GM18517 (cell line): ENCODE results near the gene ACP2.

ENCODE experiments used
- ATAC-seq: cut with Tn5 transposase; IDR thresholded peaks from one replicate; pipeline ENCODE4 v1.9.1; 2021; ENCODE audit warnings: mild to moderate bottlenecking, moderate library complexity; ENCODE audit not compliant: unreplicated experiment

ACP2 gene, protein sequence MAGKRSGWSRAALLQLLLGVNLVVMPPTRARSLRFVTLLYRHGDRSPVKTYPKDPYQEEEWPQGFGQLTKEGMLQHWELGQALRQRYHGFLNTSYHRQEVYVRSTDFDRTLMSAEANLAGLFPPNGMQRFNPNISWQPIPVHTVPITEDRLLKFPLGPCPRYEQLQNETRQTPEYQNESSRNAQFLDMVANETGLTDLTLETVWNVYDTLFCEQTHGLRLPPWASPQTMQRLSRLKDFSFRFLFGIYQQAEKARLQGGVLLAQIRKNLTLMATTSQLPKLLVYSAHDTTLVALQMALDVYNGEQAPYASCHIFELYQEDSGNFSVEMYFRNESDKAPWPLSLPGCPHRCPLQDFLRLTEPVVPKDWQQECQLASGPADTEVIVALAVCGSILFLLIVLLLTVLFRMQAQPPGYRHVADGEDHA

DNA sequence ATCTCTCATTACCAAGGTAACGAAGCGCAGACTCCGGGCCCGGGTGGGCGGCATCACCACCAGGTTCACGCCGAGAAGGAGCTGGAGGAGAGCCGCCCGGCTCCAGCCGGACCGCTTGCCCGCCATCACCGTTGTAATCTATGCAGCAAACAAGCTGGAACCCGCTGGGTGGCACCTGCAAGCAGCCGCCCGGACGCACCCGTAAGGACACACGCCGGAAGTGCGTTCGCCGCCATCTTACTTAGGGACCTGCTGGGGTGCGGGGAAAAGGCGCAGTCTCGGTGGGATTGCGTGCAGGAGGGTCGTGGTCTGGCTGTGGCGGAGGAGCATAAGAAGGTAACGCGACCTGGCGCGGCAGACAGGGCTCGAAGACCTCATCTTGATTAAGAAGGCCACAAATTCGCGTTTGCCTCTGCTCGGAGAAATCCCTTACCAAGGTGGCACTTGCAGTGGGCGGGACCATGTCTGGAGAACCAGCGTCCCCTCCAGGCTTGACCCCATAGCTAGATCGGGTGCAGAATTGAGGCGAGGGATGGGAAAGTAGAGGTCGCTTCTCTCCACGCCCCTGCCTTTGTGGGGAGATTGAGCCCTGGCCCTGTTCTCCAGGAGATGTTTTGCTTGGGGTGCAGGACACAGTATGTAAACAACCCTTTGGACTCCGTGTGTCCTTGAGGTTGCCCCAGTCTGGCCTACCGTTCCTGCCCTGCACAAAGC lies at the start of gene ACP2:
Gene ACP2, minus strand, starts transcription at position 151 of the 714 bp plus-strand sequence. Its CDS starts 25 bp downstream, at position 126.
- ATAC-seq = peak; percentile 85

DNA sequence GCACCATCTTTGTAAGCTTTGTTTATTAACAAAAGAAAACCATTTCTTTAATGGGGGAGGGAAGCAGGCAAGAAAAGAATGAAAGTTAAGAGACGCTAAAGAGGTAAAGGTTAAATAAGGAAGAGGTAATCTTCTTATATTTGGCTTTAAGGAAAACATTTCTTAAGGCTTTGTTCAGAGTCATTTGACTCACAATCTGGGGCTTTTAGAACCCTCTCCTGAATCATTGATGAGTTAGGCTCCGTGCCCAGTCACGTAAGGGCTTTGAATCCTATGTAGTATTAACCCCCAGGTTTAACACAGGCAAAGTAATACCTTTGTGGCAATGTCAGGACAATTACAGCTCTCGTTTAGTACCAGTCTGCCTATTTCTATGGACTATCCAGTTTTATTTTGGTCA lies 47.4 kb upstream of the ACP2 start:
- no peak for ATAC-seq

DNA sequence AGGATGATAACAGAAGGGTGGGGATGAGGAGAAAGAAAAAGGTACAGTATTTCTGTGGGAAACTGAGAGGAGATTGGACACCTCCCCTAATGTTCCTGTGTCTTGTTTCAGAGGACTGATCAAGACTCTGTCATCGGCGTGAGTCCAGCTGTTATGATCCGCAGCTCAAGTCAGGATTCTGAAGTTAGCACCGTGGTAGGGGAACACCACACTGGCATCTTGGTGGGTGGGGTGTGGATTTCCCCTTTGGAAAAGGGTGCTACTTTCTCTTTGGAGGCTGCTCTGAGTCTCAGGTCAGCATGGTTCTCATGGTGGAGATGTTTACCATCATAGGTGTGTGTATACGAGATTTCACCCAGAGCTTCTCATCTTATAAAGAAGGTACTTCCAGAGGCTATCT lies 46.8 kb upstream of the ACP2 start:
- ATAC-seq = no peak

DNA sequence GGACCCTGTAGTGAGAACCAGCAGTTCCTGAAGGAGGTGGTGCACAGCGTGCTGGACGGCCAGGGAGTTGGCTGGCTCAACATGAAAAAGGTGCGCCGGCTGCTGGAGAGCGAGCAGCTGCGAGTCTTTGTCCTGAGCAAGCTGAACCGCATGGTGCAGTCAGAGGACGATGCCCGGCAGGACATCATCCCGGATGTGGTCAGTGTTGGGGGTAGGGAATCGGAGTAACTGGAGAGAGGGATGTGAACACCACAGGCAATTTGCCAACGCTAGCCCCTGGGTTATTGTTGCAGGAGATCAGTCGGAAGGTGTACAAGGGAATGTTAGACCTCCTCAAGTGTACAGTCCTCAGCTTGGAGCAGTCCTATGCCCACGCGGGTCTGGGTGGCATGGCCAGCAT lies 41.2 kb upstream of the ACP2 start:
- ATAC-seq = no peak

DNA sequence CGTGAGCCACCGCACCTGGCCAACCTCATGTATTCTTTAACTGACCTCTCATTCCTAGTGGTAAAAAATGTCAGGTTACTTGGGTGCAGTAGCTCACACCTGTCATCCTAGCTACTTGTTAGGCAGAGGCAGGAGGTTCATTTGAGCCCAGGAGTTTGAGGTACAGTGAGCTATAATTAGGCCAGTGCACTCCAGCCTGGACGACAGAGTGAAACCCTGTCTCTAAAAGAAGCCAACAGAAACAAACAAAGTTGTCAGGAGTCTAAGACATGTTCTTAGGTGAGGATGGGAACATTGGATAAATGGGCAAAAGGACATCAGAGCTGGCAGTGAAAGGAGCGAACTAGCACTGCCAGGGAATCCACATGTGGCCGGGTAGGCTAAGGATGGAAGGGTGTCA lies 39.5 kb upstream of the ACP2 start:
- no peak for ATAC-seq

DNA sequence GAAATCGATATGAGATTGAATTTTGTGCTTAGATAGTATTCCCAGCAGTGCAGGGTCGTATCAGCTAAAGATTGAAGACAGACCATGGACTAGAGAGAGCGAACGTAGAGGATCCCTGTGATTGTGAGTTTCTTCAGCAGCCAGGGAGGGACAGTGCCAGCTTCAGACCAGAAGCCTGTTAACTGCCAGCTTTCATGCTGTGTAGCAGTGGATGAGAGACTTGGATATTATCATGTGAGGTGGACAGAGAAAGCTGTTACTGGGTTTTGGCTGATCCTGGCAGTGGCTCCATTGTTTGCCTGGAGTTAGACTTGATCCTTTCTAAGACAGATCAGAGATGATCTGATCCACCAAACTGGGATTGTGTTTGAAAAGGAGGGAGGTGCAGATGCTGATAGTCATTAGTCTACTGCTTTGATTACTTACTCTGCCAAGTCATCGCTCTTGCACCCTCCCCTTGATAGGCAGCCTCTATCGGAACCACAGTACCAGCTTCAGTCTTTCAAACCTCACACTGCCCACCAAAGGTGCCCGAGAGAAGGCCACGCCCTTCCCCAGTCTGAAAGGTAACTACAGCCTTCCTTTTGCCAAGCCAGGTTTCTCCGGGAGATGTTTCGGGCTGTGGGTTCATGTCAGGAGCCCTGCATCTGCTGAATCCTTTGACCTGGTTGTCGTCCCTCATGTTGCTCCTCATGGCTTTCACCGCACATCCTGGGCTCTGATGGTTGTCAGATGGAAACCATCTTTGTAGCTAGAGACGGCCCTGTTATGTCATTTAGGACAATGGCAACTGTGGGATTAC lies 37.6 kb upstream of the ACP2 start:
- ATAC-seq = no peak

DNA sequence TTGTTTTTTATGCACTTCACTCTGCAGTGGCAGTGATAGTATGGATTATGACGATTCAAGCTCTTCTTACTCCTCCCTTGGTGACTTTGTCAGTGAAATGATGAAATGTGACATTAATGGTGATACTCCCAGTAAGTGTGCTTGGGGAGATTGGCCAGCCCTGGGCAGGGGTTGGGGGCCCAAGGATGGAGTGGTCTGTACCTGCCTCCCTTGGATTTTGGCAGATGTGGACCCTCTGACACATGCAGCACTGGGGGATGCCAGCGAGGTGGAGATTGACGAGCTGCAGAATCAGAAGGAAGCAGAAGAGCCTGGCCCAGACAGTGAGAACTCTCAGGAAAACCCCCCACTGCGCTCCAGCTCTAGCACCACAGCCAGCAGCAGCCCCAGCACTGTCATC lies 35.5 kb upstream of the ACP2 start:
- no peak for ATAC-seq

DNA sequence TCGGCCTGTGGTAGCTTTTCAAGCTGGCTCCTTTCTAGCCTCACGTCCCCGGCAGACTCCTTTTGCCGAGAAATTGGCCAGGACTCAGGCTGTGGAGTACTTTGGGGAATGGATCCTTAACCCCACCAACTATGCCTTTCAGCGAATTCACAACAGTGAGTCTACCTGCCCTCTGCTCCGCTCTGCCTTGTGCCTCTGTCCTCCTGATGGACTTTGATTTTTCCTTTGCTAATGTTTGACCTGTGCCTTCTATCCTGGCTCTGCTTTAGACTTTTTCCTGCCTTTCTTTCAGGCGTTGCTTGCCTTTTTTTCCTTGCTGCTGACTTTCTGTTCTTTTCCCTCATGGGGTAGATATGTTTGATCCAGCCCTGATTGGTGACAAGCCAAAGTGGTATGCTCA lies 33.8 kb upstream of the ACP2 start:
- ATAC-seq = no peak

DNA sequence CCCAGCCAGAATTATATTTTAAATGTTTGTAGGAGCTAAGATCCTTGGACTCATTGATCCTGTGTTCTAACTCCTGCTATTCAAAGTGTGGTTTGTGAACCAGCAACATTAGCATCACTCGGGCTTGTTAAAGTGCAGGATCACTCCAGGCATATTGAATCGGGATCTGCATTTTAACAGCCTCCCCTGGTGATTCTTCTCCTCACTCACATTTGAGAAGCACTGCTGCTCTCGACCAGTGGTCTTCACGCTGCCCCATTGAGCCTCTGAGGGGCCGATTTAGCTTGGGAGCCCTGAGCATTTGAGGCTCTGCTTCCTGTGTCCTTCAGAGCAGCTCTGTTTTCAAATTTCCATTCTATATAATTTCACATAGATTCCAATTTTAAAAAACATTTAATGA lies 32.2 kb upstream of the ACP2 start:
- ATAC-seq = no peak

DNA sequence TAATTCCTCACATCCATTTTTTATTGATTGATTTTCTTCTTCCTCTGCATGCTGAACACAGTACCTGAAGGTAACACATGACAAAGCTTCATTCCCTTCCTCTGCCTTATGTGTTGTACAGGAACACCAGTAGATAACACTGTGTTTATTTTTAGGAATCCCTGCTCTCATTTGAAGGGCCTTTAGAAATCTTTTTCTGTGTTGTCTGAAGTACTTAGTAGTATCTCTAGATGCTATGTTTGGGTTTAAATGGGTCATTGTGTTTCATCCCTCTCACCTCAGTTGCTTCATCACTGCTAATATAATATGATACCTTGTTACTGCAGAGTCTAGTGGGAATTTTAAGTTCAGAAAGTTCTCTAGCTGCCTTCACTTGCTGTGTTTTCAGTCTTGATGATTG lies 31.5 kb upstream of the ACP2 start:
- ATAC-seq = no peak

DNA sequence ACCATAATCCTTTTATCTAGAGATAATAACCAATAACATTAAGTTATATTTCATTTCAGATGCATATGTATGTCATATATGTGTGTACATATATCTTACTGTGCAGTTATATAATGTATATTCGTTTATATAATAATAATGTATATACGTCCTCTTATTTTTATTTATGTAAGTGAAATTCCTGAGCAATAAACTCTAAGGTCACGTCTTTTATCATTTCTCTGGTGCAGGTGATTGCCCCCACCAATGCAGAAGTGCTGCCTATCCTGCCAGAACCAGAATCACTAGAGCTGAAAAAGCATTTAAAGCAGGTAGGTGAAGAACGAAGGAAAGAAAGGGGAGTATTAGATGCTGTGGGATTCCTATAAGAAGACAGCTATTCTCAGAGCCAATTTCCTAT lies 30.2 kb upstream of the ACP2 start:
- ATAC-seq = no peak

DNA sequence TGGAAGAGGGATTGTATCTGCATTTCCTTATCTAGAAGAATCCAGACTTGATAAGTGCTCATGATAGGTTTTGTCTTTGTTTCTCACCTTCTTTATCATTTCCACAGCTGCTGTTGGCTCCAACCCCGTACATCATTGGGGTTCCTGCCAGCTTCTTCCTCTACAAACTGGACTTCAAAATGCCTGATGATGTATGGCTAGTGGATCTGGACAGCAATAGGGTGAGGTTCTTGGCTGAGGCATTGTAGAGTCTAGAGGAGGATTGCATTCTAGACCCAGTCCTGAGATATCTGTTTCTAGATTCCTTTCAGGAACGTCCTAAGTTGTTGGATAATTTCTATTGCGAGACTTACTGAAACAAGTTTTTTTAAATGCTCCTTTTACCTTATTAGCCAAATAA lies 29.4 kb upstream of the ACP2 start:
- no peak for ATAC-seq

DNA sequence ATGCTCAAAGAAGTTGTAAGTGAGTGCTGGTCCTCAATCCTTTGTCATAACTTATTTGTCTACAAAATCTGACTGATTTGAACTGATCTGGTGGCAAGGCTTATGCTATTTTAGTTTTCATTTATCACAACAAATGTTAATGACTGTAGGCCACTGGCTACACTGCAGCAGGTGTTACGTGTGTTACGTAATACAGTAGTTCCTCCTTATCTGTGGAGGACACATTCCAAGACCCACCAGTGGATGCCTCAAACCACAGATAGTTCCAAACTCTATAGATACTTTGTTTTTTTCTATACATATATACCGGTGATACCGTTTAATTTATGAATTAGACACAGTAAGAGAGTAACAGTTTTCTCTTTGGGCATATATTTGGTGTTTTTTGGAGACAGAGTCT lies 28.3 kb upstream of the ACP2 start:
- no peak for ATAC-seq

DNA sequence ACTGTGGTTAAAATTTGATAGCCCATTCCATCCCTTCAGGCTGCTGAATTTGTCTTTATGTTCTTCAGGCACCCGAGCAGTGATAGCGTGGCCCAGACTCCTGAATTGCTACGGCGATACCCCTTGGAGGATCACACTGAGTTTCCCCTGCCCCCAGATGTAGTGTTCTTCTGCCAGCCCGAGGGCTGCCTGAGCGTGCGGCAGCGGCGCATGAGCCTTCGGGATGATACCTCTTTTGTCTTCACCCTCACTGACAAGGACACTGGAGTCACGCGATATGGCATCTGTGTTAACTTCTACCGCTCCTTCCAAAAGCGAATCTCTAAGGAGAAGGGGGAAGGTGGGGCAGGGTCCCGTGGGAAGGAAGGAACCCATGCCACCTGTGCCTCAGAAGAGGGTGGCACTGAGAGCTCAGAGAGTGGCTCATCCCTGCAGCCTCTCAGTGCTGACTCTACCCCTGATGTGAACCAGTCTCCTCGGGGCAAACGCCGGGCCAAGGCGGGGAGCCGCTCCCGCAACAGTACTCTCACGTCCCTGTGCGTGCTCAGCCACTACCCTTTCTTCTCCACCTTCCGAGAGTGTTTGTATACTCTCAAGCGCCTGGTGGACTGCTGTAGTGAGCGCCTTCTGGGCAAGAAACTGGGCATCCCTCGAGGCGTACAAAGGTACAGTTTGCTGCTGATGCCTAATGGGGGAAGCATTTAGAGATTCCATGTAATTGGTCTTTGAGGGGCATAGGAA lies 26.1 kb upstream of the ACP2 start:
- ATAC-seq = no peak

DNA sequence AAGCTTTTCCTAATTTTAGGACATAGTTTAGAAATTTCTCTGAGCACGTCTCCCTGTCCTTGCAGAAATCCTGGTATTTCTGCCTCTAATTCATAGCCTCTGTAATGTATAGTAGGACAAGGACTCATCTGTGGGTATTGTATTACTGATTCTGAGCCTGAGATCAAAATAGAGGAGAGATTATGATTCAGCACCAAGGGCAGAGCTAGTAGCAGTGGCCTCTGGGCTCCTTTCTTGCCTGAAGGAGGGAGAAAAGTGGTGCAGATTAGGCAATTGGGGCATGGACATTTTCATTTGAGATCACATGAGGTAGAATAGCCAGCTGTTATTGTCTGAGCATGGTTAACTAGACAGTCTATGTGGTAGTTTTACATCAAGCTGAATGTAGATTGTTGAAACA lies 24.1 kb upstream of the ACP2 start:
- no peak for ATAC-seq

DNA sequence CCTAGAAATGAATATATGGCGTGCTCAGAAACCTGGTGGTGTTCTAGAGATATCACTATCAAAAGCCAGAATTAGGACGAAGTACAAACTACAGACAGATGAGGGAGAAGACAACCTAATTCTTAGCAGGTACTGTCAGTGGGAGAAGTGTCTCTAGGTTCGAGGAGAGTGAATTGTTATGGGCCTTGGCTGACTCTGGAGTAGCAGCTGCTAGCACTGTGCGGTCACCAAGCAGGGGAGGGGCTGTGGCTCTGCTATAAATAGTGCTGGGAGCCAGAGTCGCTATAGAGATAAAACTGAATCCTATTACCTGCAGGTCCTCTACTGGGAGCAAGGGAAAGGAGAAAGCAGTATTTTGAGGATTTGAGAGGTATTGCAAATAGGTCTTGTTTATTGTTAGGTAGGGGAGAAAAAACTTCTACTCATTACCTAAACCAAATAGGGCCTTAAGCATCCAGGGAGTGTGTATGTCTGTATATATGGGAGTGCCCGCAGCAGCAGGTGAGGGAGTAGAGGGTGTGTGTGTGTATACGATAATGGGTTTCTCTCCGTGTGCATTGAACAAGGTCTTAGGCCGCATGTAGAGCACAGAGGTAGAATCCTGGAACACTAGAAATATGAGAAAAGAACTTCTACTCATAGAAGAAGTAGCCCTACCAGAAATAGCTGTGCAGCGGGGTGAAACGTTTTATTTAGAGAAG lies 23.5 kb upstream of the ACP2 start:
- ATAC-seq = no peak

DNA sequence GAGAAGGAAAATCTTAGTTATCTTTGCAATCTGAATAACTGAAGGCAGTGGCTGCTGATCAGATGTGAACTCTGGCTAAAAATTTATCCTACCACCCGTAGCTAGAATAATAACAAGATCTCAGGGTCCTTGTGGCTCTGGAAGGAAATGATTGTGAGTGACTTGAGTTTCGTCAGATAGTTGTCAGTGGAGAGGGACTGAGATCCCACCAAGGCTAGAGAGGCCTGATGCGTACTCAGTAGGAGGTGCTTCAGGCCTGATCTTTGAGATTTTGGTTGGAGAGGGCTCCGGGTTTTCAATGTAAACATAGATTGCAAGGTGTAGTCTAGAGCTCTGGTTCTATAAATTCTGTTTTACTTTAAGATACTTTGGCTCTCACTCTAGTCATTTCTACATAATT lies 22.7 kb upstream of the ACP2 start:
- ATAC-seq = no peak

DNA sequence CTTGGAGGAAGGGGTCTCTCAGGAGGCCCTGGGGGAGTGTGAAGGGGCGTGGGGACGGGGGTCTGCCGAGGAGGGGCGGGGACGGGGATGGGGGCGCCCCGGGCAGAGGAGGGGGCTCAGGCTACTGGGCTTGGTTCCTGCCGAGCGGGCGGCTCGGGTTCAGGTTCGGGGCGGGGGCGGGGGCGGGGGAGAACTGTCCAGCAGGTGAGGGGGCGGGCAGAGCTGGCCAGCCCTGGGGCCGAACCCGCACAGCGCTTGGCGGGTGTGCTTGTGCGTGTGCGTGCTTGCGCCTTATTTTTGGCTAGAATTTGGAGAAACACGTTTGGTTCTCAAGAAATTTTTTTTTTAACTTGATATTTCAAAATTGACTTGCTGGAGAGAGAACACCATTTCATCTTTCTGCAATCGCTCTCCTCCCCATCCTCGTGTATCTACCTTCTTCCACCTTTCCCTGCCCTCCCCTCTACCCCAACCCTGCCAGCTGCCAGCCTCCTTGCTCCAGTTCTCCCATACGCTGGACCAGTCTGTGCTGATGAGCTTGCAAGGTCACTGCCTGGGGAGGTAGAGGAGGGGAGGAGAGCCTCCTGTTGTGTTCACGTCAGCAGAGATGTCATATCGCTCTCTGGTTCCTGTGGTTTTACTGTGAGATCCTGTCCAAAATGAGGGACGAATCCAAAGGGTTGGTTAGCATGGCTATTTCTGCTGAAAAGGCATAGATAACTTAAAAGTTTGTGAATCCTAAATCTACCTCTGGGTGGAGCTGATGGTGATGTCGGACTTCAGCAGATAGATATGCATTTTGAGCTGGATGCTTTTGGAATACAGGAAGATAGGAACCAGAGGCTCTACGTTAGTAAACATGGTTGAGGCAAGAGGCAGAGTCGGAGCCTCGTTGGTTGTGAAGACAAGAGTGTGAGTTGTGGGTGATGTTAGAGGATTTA lies 22.0 kb upstream of the ACP2 start:
- ATAC-seq = no peak

DNA sequence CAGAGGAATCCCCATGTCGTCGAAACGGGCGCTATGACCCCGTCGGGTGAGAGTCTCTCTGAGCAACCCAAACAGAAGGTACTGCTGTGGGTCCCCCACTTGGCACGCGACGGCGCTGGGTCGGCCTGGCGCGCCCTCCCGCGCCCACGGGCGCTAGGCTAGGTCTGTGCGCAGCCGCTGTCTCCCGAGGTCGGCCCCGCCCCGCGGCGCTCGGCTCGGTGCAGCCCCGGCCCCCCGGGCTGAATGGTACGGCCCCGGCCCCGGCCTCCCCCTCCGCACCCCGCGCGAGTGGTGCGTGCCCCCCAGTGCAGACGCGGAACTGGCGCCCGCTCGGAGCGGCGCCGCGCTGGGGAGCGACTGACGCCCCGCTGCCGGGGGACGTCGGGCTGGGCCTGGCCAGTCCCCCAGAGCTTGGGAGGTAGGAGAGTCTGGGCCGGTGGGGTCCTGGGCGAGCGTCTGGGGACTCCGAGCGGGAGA lies 21.3 kb upstream of the ACP2 start, which contains the start of gene MADD:
Gene MADD, plus strand, starts transcription at position 305 of the 477 bp plus-strand sequence.
- ATAC-seq = peak; percentile 74
